HepG2 (cell line): ENCODE results near the gene RABL6. TPM values are rescaled to one million over a fixed set of nuclear protein-coding genes. Genes with fewer than 3 reads are reported as not detected.
A peak's percentile ranks its signal among the peaks of the same experiment; 100 is the strongest.

Experiments used
- ATF7 ChIP-seq, 2 experiments: fragments of 450-650 bp in 1 of 2; sonication (generic) in 1 of 2; formaldehyde crosslinking in 1 of 2; IDR thresholded peaks; 2 replicates each; pipeline versions ENCODE4 v1.4.0 to v1.6.1; 2016 to 2020; ENCODE audit warnings: antibody characterized with exemption in 1 of 2, mild to moderate bottlenecking in 1 of 2, missing genetic modification reagents in 1 of 2
- CCDC6 ChIP-seq: sonication (generic); formaldehyde crosslinking; IDR thresholded peaks from 2 replicates; pipeline ENCODE4 v1.8.1; 2022; ENCODE audit warnings: mild to moderate bottlenecking, missing genetic modification reagents, moderate library complexity
- DNMT3B ChIP-seq: conservative IDR thresholded peaks from 2 replicates; pipeline ENCODE4 v1.6.1; 2016; ENCODE audit warnings: missing biosample characterization, control low read depth
- E2F5 ChIP-seq: sonication (generic); formaldehyde crosslinking; conservative IDR thresholded peaks from 2 replicates; pipeline ENCODE4 v1.4.0; 2020; ENCODE audit warnings: missing genetic modification reagents
- ELF1 ChIP-seq: sonication (generic); formaldehyde crosslinking; IDR thresholded peaks from 2 replicates; pipeline ENCODE4 v1.4.0; 2020; ENCODE audit warnings: missing genetic modification reagents
- GATAD1 ChIP-seq: IDR thresholded peaks from 2 replicates; pipeline ENCODE4 v1.6.1; 2016; ENCODE audit warnings: missing genetic modification reagents, missing compliant biosample characterization
- HCFC1 ChIP-seq: fragments of 150-350 bp; IDR thresholded peaks from 2 replicates; pipeline ENCODE4 v1.6.1; 2014; ENCODE audit warnings: low read depth, low read length
- KAT8 ChIP-seq: IDR thresholded peaks from 2 replicates; pipeline ENCODE4 v1.6.1; 2016; ENCODE audit warnings: missing genetic modification reagents, missing compliant biosample characterization
- KDM5A ChIP-seq: fragments of 200-600 bp; sonication (generic); IDR thresholded peaks from 2 replicates; pipeline ENCODE4 v1.7.0; 2018; ENCODE audit warnings: antibody characterized with exemption, mild to moderate bottlenecking, low read length, borderline replicate concordance
- KDM6A ChIP-seq: IDR thresholded peaks from 2 replicates; pipeline ENCODE4 v1.6.1; 2016; ENCODE audit warnings: low read depth
- KLF13 ChIP-seq: sonication (generic); formaldehyde crosslinking; IDR thresholded peaks from 2 replicates; pipeline ENCODE4 v1.4.0; 2020; ENCODE audit warnings: mild to moderate bottlenecking, missing genetic modification reagents
- NCOA5 ChIP-seq: sonication (generic); formaldehyde crosslinking; IDR thresholded peaks from 2 replicates; pipeline ENCODE4 v1.4.0; 2020; ENCODE audit warnings: missing genetic modification reagents
- NFIC ChIP-seq: IDR thresholded peaks from 2 replicates; pipeline ENCODE4 v1.6.1; 2012; ENCODE audit warnings: mild to moderate bottlenecking, low read length, inconsistent platforms
- NR2F2 ChIP-seq: IDR thresholded peaks from 2 replicates; pipeline ENCODE4 v1.6.1; 2012; ENCODE audit warnings: low read depth, inconsistent platforms, borderline replicate concordance
- PBX2 ChIP-seq: IDR thresholded peaks from 2 replicates; pipeline ENCODE4 v1.6.1; 2016; ENCODE audit warnings: control low read depth
- PHF21A ChIP-seq: sonication (generic); formaldehyde crosslinking; IDR thresholded peaks from 2 replicates; pipeline ENCODE4 v1.5.0; 2020; ENCODE audit warnings: mild to moderate bottlenecking, missing genetic modification reagents
- PRPF4 ChIP-seq: fragments of 200-400 bp; formaldehyde crosslinking; IDR thresholded peaks from 2 replicates; pipeline ENCODE4 v1.6.1; 2016; ENCODE audit warnings: low read length, low read depth; ENCODE audit not compliant: poor library complexity, severe bottlenecking
- SIN3B ChIP-seq: fragments of 150-350 bp; IDR thresholded peaks from 2 replicates; pipeline ENCODE4 v1.6.1; 2014; ENCODE audit warnings: low read length
- SOX13 ChIP-seq, 3 experiments: fragments of 450-650 bp in 1 of 3; sonication (generic) in 1 of 3; formaldehyde crosslinking in 1 of 3; IDR thresholded peaks in 2 of 3; conservative IDR thresholded peaks in 1 of 3; 2 replicates each; pipeline versions ENCODE4 v1.5.0 to v1.6.1; 2016 to 2020; ENCODE audit warnings: antibody characterized with exemption in 1 of 3, mild to moderate bottlenecking in 1 of 3, missing compliant biosample characterization in 1 of 3, missing genetic modification reagents in 1 of 3, moderate library complexity in 1 of 3
- SSRP1 ChIP-seq: IDR thresholded peaks from 2 replicates; pipeline ENCODE4 v1.6.1; 2016; ENCODE audit warnings: control low read depth
- ZBTB49 ChIP-seq: sonication (generic); formaldehyde crosslinking; IDR thresholded peaks from 2 replicates; pipeline ENCODE4 v1.4.0; 2020; ENCODE audit warnings: missing genetic modification reagents, borderline replicate concordance
- ZFP1 ChIP-seq: IDR thresholded peaks from 2 replicates; pipeline ENCODE4 v1.6.1; 2016
- ZNF136 ChIP-seq: sonication (generic); formaldehyde crosslinking; IDR thresholded peaks from 2 replicates; pipeline ENCODE4 v1.8.1; 2022; ENCODE audit warnings: low read depth, mild to moderate bottlenecking, moderate library complexity, missing genetic modification reagents
- ZNF414 ChIP-seq: sonication (generic); formaldehyde crosslinking; IDR thresholded peaks from 2 replicates; pipeline ENCODE4 v1.5.0; 2020; ENCODE audit warnings: missing genetic modification reagents
- ZNF547 ChIP-seq: sonication (generic); formaldehyde crosslinking; IDR thresholded peaks from 2 replicates; pipeline ENCODE4 v1.5.1; 2020; ENCODE audit warnings: mild to moderate bottlenecking, missing genetic modification reagents
- ZNF703 ChIP-seq: sonication (generic); formaldehyde crosslinking; IDR thresholded peaks from 2 replicates; pipeline ENCODE4 v1.5.1; 2020; ENCODE audit warnings: missing genetic modification reagents, mild to moderate bottlenecking, moderate library complexity, borderline replicate concordance
- ZNF841 ChIP-seq: sonication (generic); formaldehyde crosslinking; IDR thresholded peaks from 2 replicates; pipeline ENCODE4 v1.8.1; 2023; ENCODE audit warnings: missing genetic modification reagents, borderline replicate concordance
- polyA plus RNA-seq, 8 experiments: library from polyadenylated mRNA; depleted of rRNA in 3 of 8; stranded (reverse) in 7 of 8; unstranded in 1 of 8; fragments of >200 nt; fragmentation: Illumina TruSeq in 4 of 8; extraction: Trizol in 4 of 8; gene quantifications; 2 replicates each; pipeline versions ENCODE4 v1.2.1 to v1.2.3, GENCODE V29; 2011 to 2016; ENCODE audit warnings: low read depth in 4 of 8, missing spikeins in 1 of 8, mixed read lengths in 1 of 8; ENCODE audit not compliant: insufficient read depth in 1 of 8
- total RNA-seq, 5 experiments: library from RNA; depleted of rRNA; stranded (reverse); fragments of >200 nt; fragmentation: Illumina TruSeq; extraction: Trizol; gene quantifications; 2 replicates each; pipeline ENCODE4 v1.2.3, GENCODE V29; 2016; ENCODE audit warnings: low read depth in 1 of 5

RABL6 gene
- total and polyA plus RNA-seq, 2 of the 13 experiments (the other 11 are each of a cell fraction or from before 2014, with no cell fraction given) = 81.5 to 125 TPM

GRCh38 chr9:136885950-136886578 lies 78.3 kb downstream of the RABL6 start, which contains the start of gene TRAF2 (continued):
- TF ChIP-seq NCOA5 (no peak), SIN3B (0 out of 2 replicates have a peak, but pooled peaks have one; percentile 21), DNMT3B (CRISPR knock-in tag) (no peak), SOX13 (IDR thresholded peaks at IDR 0.05) (no peak), SOX13 (CRISPR knock-in tag; conservative IDR thresholded peaks at IDR 0.05 in 1 of 2, IDR thresholded peaks at IDR 0.05 in 1 of 2) (no peak), ZBTB49 (CRISPR knock-in tag) (no peak), ELF1 (CRISPR knock-in tag) (peak; percentile 58), ZNF414 (CRISPR knock-in tag) (no peak), GATAD1 (CRISPR knock-in tag) (peak; percentile 60), KAT8 (peak; percentile 73), PHF21A (CRISPR knock-in tag) (peak; percentile 79), ZNF547 (CRISPR knock-in tag) (peak; percentile 89), KDM6A (CRISPR knock-in tag) (no peak), ZNF136 (CRISPR knock-in tag) (0 out of 2 replicates have a peak, but pooled peaks have one; percentile 35), SSRP1 (CRISPR knock-in tag) (no peak), CCDC6 (0 out of 2 replicates have a peak, but pooled peaks have one; percentile 48), KLF13 (no peak), KDM5A (no peak), HCFC1 (no peak), NFIC (no peak), ZFP1 (CRISPR knock-in tag) (no peak), NR2F2 (no peak), ZNF703 (CRISPR knock-in tag) (no peak), ZNF841 (CRISPR knock-in tag) (no peak), PRPF4 (no peak), PBX2 (CRISPR knock-in tag) (peak; percentile 97), E2F5 (CRISPR knock-in tag) (no peak; the same call in 1 of the 2 replicates), ATF7 (IDR thresholded peaks at IDR 0.05) (no peak), ATF7 (CRISPR knock-in tag; IDR thresholded peaks at IDR 0.05) (no peak)
